Measurements from ENCODE around the gene ZP2. TPM values are rescaled to one million over a fixed set of nuclear protein-coding genes. Genes with fewer than 3 reads are reported as not detected.
A peak's percentile ranks its signal among the peaks of the same experiment; 100 is the strongest.

Gene ZP2
- total and polyA plus RNA-seq, 2 of the 4 experiments (the other 2 are of a cell fraction): not detected

DNA sequence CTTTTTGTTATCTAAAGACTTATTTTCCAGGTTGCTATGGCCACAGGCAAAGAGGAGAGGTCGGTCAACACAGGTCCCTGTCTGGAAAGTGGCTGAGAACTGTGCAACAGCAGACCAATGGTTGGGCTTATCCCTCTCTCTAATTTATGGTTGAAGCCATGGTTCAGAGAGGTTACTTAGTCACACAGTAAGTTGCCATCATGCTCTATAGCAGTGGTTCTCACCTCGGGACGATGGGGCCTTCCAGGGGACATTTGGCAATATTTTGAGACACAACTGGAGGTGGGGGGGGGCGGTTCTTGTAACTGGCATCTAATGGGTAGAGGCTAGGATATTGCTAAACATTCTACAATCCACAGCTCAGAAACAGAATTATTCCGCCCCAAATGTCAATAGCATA is 53.7 kb downstream of the ZP2 start:
- intact Hi-C loops (cut with micrococcal nuclease): loop anchor here (1.0 to 5.0 kb wide), 4 partner anchors 125 to 351 kb away; partner anchors contain the start of genes DCUN1D3, ERI2, LYRM1 and REXO5
- H4K5ac ChIP-seq (ENCODE audit: low read depth, low read length): no peak overlapping the region
- no peak overlapping the region for H2BK5ac ChIP-seq (ENCODE audit: low read depth, low read length, poor library complexity, severe bottlenecking)
- no peak overlapping the region for H3K4me3 ChIP-seq (ENCODE audit: insufficient read depth, low read depth, low read length)
- WGBS, 2 experiments (ENCODE audit: extremely low coverage in 2 of 2, insufficient read length in 1 of 2): no CpG with 5 or more reads among the region's 5 CpGs
- ATAC-seq (ENCODE audit: low read depth): no peak
- H3K56ac ChIP-seq (ENCODE audit: extremely low read depth, insufficient read depth, low read length): no peak overlapping the region
- H3K23ac ChIP-seq (ENCODE audit: low read depth, low read length): no peak overlapping the region
- CTCF ChIA-PET: interaction anchor here (0.6 to 3.1 kb wide), 3 partner anchors 13 to 143 kb away, joined by 3 to 15 read pairs (median 5); no protein-coding TSS in a partner anchor
- H3K4ac ChIP-seq (ENCODE audit: low read depth, low read length): peak overlapping the region; percentile 91
- H3K9me3 ChIP-seq (ENCODE audit: control insufficient read depth, insufficient read depth, low read length): no peaks in the 10 kb centered on the region
- H2AK5ac ChIP-seq (ENCODE audit: low read depth, low read length): peak overlapping the region; percentile 71
- H2BK120ac ChIP-seq (ENCODE audit: low read depth, low read length): 0 out of 2 replicates have a peak overlapping the region, but pooled peaks have one; percentile 93
- H4K91ac ChIP-seq (ENCODE audit: insufficient read depth, low read depth, low read length): no peak overlapping the region
- H3K14ac ChIP-seq (replicated peaks; ENCODE audit: low read depth, low read length): peak overlapping the region; percentile 86; the same call in 1 of the 2 replicates
- no peak for DNase-seq
- no TSS peak for BruUV-seq (replicated peaks)
- H3K18ac ChIP-seq (ENCODE audit: low read depth, low read length): no peak overlapping the region
- 0 out of 2 replicates have a peak, but pooled peaks cover 5% of the 10 kb centered on the region for H3K36me3 ChIP-seq (ENCODE audit: control insufficient read depth, insufficient read depth, low read length)
- H3K9ac ChIP-seq (ENCODE audit: low read depth, low read length): no peak overlapping the region
- peaks cover 2% of the 10 kb centered on the region; the same call in 1 of the 2 replicates for H3K9me1 ChIP-seq (ENCODE audit: insufficient read depth, low read length)
- H3K79me1 ChIP-seq (ENCODE audit: low read depth in 1 of 2, low read length in 2 of 2): peaks cover 0 to 24% of the 10 kb centered on the region in 2 experiments; a peak in 3 of 4 replicates
- POLR2A ChIA-PET (ENCODE audit: unreplicated experiment): no interaction called here
- in situ Hi-C loops (cut with MboI; ENCODE audit: low sequenced_read_pairs): loop anchor here (5.0 to 25.0 kb wide), 3 partner anchors 140 to 1180 kb away; no protein-coding TSS in a partner anchor
- peak overlapping the region; percentile 56 for H2AK9ac ChIP-seq (replicated peaks; ENCODE audit: low read depth, low read length, poor library complexity)
- dilution Hi-C loops (cut with HindIII; ENCODE audit: low sequenced_read_pairs, unreplicated experiment): no loop called here
- H3K4me1 ChIP-seq (ENCODE audit: control insufficient read depth, insufficient read depth, low read length): peaks cover 8% of the 10 kb centered on the region
- no peak overlapping the region for H2BK15ac ChIP-seq (ENCODE audit: low read depth, low read length)
- H3K27ac ChIP-seq (ENCODE audit: insufficient read depth, low read length): no peak overlapping the region
- H3K4me2 ChIP-seq (ENCODE audit: low read depth, low read length): no peak overlapping the region
- H4K8ac ChIP-seq (ENCODE audit: low read depth in 2 of 2, low read length in 2 of 2): peak overlapping the region; percentile 89 to 95; a peak in 2 of 4 replicates
- peaks cover 3% of the 10 kb centered on the region; the same call in 1 of the 2 replicates for H4K20me1 ChIP-seq (ENCODE audit: insufficient read depth, low read length)
- H2AFZ ChIP-seq (replicated peaks; ENCODE audit: low read length, poor library complexity): peak overlapping the region; percentile 94
- TF ChIP-seq RFX5 (IDR thresholded peaks at IDR 0.05; ENCODE audit: low read depth, low read length): no peak
- TF ChIP-seq BHLHE40 (IDR thresholded peaks at IDR 0.05; ENCODE audit: low read depth, low read length): no peak
- TF ChIP-seq CEBPB (IDR thresholded peaks at IDR 0.05; ENCODE audit: low read depth, low read length): no peak
- TF ChIP-seq RAD21 (IDR thresholded peaks at IDR 0.05; ENCODE audit: low read length): no peak
- TF ChIP-seq MAZ (IDR thresholded peaks at IDR 0.05; ENCODE audit: borderline replicate concordance, low read depth, low read length): no peak
- TF ChIP-seq, protein P1, sequence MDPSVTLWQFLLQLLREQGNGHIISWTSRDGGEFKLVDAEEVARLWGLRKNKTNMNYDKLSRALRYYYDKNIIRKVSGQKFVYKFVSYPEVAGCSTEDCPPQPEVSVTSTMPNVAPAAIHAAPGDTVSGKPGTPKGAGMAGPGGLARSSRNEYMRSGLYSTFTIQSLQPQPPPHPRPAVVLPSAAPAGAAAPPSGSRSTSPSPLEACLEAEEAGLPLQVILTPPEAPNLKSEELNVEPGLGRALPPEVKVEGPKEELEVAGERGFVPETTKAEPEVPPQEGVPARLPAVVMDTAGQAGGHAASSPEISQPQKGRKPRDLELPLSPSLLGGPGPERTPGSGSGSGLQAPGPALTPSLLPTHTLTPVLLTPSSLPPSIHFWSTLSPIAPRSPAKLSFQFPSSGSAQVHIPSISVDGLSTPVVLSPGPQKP (IDR thresholded peaks at IDR 0.05; ENCODE audit: borderline replicate concordance, low read depth, low read length): no peak
- no peak for TF ChIP-seq MAFK (IDR thresholded peaks at IDR 0.05; ENCODE audit: low read depth, low read length)
- TF ChIP-seq CHD1 (IDR thresholded peaks at IDR 0.05; ENCODE audit: low read depth, low read length): no peak
- no peak for TF ChIP-seq RCOR1 (IDR thresholded peaks at IDR 0.05; ENCODE audit: insufficient replicate concordance, low read length)
- TF ChIP-seq CTCF (conservative IDR thresholded peaks at IDR 0.05; ENCODE audit: low read depth, low read length): no peak
- no peak for TF ChIP-seq SMC3 (IDR thresholded peaks at IDR 0.05; ENCODE audit: low read depth, low read length)
- TF ChIP-seq FOS (IDR thresholded peaks at IDR 0.05; ENCODE audit: low read depth, low read length): no peak
- TF ChIP-seq NFE2L2 (IDR thresholded peaks at IDR 0.05; ENCODE audit: low read depth, low read length): no peak
- no peak for TF ChIP-seq POLR2A (IDR thresholded peaks at IDR 0.05; ENCODE audit: low read depth, low read length)
- TF ChIP-seq USF2 (IDR thresholded peaks at IDR 0.05; ENCODE audit: low read depth, low read length): no peak
- no peak for TF ChIP-seq MXI1 (IDR thresholded peaks at IDR 0.05; ENCODE audit: borderline replicate concordance, low read depth, low read length)
- H3K27me3 ChIP-seq (ENCODE audit: control insufficient read depth, insufficient read depth, low read length): no peaks in the 10 kb centered on the region
- H2BK20ac ChIP-seq (ENCODE audit: low read depth, low read length): peak overlapping the region; percentile 25; the same call in 1 of the 2 replicates
